Left forelimb (tissue), 1 donor: ENCODE measurements around the gene PTPRN2.
"Not testable (repeated sequence)": the region's sequence is repeated elsewhere in the genome, so short reads cannot be mapped to it uniquely, and the experiment has no call there.

ENCODE experiments used
- DNase-seq: peaks from one replicate; pipeline ENCODE4 v3.0.0-alpha.2; 2018; ENCODE audit warnings: low spot score

Gene PTPRN2

GRCh38 chr7:158051776-158052175, 535.8 kb downstream of the PTPRN2 start:
- peak; percentile 20 for DNase-seq

GRCh38 chr7:158050978-158051651, 536.5 kb downstream of the PTPRN2 start:
- peak; percentile 52 for DNase-seq

GRCh38 chr7:158050441-158050977, 537.1 kb downstream of the PTPRN2 start:
- DNase-seq = no peak

GRCh38 chr7:158049271-158049670, 538.4 kb downstream of the PTPRN2 start:
- no peak for DNase-seq

- no peak for DNase-seq
These were observed 539.1 kb downstream of the PTPRN2 start for GRCh38 chr7:158048569-158048968.

- no peak for DNase-seq
These were observed 540.1 kb downstream of the PTPRN2 start for GRCh38 chr7:158047391-158048059.

GRCh38 chr7:158046246-158046645, 541.4 kb downstream of the PTPRN2 start:
- DNase-seq = not testable (repeated sequence)

- no peak for DNase-seq
These were observed 543.2 kb downstream of the PTPRN2 start for GRCh38 chr7:158044482-158044823.

- DNase-seq = no peak
These were observed 543.8 kb downstream of the PTPRN2 start for GRCh38 chr7:158043551-158044481.

- DNase-seq = no peak
These were observed 545.3 kb downstream of the PTPRN2 start for GRCh38 chr7:158042156-158042880.

- no peak for DNase-seq
These were observed 547.4 kb downstream of the PTPRN2 start for GRCh38 chr7:158040199-158040598.

GRCh38 chr7:158039270-158039669, 548.4 kb downstream of the PTPRN2 start:
- DNase-seq = no peak

GRCh38 chr7:158037211-158037610, 550.4 kb downstream of the PTPRN2 start:
- no peak for DNase-seq

- DNase-seq = no peak
These were observed 552.3 kb downstream of the PTPRN2 start for GRCh38 chr7:158035343-158035742.

GRCh38 chr7:158034571-158034970, 553.1 kb downstream of the PTPRN2 start:
- DNase-seq = no peak

GRCh38 chr7:158033925-158034324, 553.7 kb downstream of the PTPRN2 start:
- DNase-seq = peak; percentile 38

- DNase-seq = no peak
These were observed 554.4 kb downstream of the PTPRN2 start for GRCh38 chr7:158033196-158033595.

GRCh38 chr7:158032561-158033115, 555.0 kb downstream of the PTPRN2 start:
- no peak for DNase-seq

- no peak for DNase-seq
These were observed 555.7 kb downstream of the PTPRN2 start for GRCh38 chr7:158031867-158032308.

GRCh38 chr7:158030566-158030965, 557.1 kb downstream of the PTPRN2 start:
- DNase-seq = peak; percentile 34

- peak; percentile 49 for DNase-seq
These were observed 557.6 kb downstream of the PTPRN2 start for GRCh38 chr7:158030071-158030470.
